ENCODE results near the gene SLC15A5.
A peak's percentile ranks its signal among the peaks of the same experiment; 100 is the strongest.

Gene SLC15A5, protein sequence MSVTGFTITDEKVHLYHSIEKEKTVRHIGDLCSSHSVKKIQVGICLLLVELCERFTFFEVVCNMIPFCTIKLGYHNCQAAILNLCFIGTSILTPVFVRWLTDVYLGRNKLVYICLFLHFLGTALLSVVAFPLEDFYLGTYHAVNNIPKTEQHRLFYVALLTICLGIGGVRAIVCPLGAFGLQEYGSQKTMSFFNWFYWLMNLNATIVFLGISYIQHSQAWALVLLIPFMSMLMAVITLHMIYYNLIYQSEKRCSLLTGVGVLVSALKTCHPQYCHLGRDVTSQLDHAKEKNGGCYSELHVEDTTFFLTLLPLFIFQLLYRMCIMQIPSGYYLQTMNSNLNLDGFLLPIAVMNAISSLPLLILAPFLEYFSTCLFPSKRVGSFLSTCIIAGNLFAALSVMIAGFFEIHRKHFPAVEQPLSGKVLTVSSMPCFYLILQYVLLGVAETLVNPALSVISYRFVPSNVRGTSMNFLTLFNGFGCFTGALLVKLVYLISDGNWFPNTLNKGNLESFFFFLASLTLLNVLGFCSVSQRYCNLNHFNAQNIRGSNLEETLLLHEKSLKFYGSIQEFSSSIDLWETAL

GRCh38 chr12:16277585-16277984, at the start of gene SLC15A5:
Gene SLC15A5 (minus strand): TSS chr12:16277685. CDS start chr12:16277685, 0 bp downstream.
- no peak for DNase-seq

DNA sequence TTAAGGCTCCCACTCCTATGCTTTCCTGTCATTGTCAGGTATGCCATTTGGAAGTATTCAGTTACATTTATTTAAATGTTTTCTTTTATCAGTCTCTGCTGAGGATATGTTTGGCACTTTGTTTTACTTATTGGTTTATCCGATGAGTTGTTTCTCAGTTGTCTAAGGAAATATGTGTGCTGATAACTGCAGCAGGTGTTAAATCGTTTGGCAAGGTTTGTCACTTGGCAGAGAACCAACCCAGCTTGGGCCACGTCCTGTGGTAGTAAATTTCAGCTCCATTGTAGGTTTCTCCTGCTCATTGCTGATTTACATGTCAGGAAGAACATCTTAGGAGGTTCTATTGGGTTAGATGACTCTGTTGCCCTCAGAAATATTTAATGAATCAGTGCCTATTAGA, 47.9 kb upstream of the SLC15A5 start:
- no peak for DNase-seq

- DNase-seq: no peak
These were observed 47.3 kb upstream of the SLC15A5 start for GRCh38 chr12:16324772-16325171.

GRCh38 chr12:16324272-16324671, 46.8 kb upstream of the SLC15A5 start:
- DNase-seq: no peak

GRCh38 chr12:16323638-16324037, 46.2 kb upstream of the SLC15A5 start:
- DNase-seq: no peak

- no peak for DNase-seq
These were observed 45.5 kb upstream of the SLC15A5 start for GRCh38 chr12:16323010-16323409.

DNA sequence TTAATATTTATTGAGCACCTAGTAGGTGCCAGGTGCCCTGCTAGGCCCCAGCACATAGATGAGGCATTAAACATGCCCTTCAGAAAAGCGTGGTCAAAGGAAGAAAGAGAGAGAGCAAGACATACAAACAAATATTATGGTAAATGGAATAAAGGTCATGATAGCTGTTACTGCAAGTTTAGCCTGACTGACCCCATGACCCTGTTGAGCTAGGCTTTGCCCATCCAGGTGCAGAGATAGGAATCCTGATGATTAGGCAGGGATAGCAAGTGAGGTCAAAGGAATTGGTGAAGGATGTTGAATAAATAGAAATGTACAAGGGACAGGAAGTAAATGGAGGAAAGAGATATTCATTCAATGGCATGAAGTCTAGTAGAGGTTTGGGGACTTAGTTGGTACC, 33.4 kb upstream of the SLC15A5 start:
- DNase-seq: no peak

GRCh38 chr12:16307856-16308475, 30.5 kb upstream of the SLC15A5 start:
- DNase-seq: peak in 1 of 56 donors; percentile 0

DNA sequence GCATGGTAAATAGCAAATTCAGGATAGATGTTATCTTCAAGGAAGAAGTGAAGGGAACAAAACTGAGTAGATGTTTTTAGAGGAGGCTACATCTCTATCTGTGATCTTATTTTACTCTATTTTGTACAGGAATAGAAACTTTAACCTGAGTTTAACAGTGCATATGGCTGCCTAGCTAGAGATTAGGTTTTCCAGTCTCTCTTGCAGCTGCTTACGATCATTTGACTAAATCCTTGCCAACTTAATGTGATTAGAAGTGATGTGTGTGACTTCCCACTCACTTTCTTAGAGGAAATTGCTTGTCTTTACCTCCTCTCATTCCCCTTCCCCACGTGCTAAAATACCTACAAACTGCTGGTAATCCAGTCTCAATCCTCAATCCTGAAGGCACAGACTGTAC, 26.5 kb upstream of the SLC15A5 start:
- no peak for DNase-seq

GRCh38 chr12:16300736-16301135, 23.3 kb upstream of the SLC15A5 start:
- DNase-seq: peak in 1 of 56 donors; percentile 0

DNA sequence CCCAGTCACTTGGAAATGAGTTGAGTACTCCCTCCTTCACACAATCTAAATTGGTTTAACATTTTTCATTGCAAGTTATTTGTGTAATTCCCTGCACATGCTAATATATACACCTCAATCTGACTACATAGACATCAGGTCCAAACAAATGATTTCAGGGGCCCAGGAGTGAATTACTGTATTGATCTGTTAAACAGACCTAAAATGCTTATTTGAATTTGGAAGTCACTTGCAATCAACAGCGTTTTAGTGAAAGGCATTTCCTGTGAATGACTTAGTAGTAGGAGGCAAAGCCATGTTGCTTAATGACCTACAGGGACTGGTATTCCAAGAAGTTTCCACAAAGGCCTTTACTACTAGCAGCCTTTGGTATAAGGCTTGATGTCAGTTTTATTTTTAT, 22.6 kb upstream of the SLC15A5 start:
- DNase-seq: no peak

- DNase-seq: peak in 2 of 56 donors; percentile 2 to 22
These were observed 21.9 kb upstream of the SLC15A5 start for GRCh38 chr12:16299403-16299802.

DNA sequence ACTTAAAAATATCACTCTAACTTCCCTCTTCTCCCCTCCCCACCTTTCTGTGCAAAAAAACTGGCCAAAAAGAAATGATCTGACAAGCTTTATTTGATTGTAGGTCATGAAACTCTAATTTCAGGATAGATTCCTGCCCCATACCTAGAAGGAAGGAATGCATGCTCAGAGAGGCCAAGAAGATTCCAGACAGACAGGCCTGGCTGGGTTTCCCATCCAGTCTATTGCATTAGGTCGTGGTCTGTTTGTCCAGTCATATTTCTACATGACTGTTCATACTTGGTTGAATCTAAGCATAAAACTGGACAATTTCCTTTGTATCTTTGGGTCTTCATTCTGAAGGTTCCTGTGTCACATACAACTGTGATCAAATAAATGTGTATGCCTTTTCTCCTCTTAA, 20.0 kb upstream of the SLC15A5 start:
- no peak for DNase-seq

DNA sequence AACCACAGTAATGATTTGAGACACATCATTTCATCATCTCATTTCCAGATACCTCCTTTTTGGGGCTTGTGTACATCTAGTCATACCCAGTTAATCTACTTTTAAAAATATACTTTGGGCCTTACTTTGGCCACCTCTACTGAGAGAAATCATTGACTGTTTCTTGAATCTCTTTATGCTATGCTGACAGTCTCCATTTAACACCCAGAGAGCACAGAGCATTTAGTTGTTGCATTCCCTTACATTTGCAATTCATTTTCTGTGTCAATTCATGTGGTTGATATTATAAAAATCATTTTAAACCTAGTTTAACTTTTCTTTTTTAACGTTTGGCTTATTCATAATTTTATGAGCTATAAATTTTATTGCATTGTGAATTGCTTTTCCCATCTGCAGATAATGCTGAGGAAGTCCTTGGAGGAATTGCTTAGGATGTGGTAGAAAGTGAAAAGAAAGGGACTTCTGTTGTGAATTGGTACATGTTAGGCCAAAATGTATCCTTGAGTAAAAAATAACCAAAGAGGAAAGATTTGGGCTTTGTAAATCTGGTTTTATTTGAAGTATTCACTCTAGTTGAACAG, 17.0 kb upstream of the SLC15A5 start:
- DNase-seq: no peak

DNA sequence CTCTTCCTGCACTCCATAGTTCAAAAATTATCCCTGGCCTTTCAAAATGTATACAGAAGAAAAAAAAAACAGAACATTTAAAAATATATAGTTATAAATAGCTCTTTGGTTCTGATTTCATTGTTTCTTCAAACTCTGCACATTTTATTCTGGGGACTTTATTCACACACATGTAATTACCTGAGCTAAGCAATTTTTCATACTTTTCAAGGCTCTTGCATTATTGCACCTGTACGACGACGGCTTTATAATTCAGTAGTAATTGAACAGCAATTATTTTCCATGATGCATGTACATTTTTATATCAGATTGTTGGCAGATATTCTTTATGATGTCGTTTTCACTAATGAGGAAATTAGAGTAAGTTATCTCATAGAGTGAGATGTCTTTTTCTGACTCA, 13.5 kb upstream of the SLC15A5 start:
- DNase-seq: no peak

- DNase-seq: no peak
These were observed 8.1 kb upstream of the SLC15A5 start for GRCh38 chr12:16285586-16285985.

- DNase-seq: no peak
These were observed 5.5 kb upstream of the SLC15A5 start for GRCh38 chr12:16282978-16283377.

- DNase-seq: no peak
These were observed 4.6 kb upstream of the SLC15A5 start for GRCh38 chr12:16282081-16282480.

DNA sequence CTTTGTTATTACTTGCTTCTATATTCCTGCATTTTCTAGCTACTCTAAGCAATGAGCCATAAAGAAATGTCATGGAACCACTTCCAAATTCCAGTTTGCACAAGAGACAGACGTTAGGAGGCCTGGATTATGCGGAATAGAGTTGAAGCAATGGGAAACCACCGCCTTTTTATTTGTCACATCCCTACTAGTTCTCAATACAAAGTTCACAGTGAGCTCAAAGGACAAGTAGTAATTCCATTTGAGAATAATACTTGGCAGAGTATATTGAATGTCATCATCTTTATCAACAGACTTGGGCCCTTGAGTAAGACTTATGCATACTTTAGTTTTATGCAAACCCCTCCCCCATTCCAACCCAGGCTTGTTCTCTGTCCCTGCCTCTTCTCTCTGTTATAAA, 3.7 kb upstream of the SLC15A5 start:
- no peak for DNase-seq

GRCh38 chr12:16272222-16272621, 5.3 kb downstream of the SLC15A5 start:
- DNase-seq: no peak

- DNase-seq: no peak
These were observed 6.4 kb downstream of the SLC15A5 start for GRCh38 chr12:16271062-16271461.

- DNase-seq: peak in 5 of 56 donors; percentile 0 to 11 (median 3)
These were observed 7.5 kb downstream of the SLC15A5 start for GRCh38 chr12:16269946-16270345.

Measured in amygdala (tissue), 56 donors.